GM18502 (cell line): ENCODE measurements around the gene COQ3.

ENCODE experiments used
- ATAC-seq: cut with Tn5 transposase; IDR thresholded peaks from one replicate; pipeline ENCODE4 v1.9.1; 2021; ENCODE audit warnings: mild to moderate bottlenecking; ENCODE audit not compliant: unreplicated experiment, poor library complexity

COQ3 gene

GRCh38 chr6:99393698-99394531, at the start of gene COQ3:
Gene COQ3, minus strand, starts transcription at chr6:99394195. Its CDS starts 16 bp downstream, at chr6:99394179.
- ATAC-seq: peak; percentile 82

- peak; percentile 89 for ATAC-seq
These were observed 40.9 kb upstream of the COQ3 start for GRCh38 chr6:99434702-99435530.

GRCh38 chr6:99432877-99433276, 38.9 kb upstream of the COQ3 start:
- no peak for ATAC-seq

GRCh38 chr6:99431901-99432300, 37.9 kb upstream of the COQ3 start:
- no peak for ATAC-seq

GRCh38 chr6:99427988-99428387, 34.0 kb upstream of the COQ3 start:
- no peak for ATAC-seq

GRCh38 chr6:99426451-99426757, 32.4 kb upstream of the COQ3 start:
- ATAC-seq: no peak

- peak; percentile 62 for ATAC-seq
These were observed 31.9 kb upstream of the COQ3 start for GRCh38 chr6:99425647-99426450.

GRCh38 chr6:99424761-99425646, 31.0 kb upstream of the COQ3 start, which contains the start of gene PNISR:
Gene PNISR, minus strand, starts transcription at chr6:99425308. Its CDS starts 10,649 bp downstream, at chr6:99414659.
- peak; percentile 90 for ATAC-seq

GRCh38 chr6:99424022-99424421, 30.0 kb upstream of the COQ3 start:
- no peak for ATAC-seq

- ATAC-seq: no peak
These were observed 28.9 kb upstream of the COQ3 start for GRCh38 chr6:99422912-99423311.

- peak; percentile 90 for ATAC-seq
These were observed 23.1 kb upstream of the COQ3 start for GRCh38 chr6:99416892-99417767.

- no peak for ATAC-seq
These were observed 22.2 kb upstream of the COQ3 start for GRCh38 chr6:99416226-99416625.

- no peak for ATAC-seq
These were observed 21.5 kb upstream of the COQ3 start for GRCh38 chr6:99415446-99415845.

GRCh38 chr6:99412065-99412464, 18.1 kb upstream of the COQ3 start:
- no peak for ATAC-seq

GRCh38 chr6:99409672-99410071, 15.7 kb upstream of the COQ3 start:
- no peak for ATAC-seq

GRCh38 chr6:99407076-99407475, 13.1 kb upstream of the COQ3 start:
- ATAC-seq: no peak

- ATAC-seq: no peak
These were observed 8.5 kb upstream of the COQ3 start for GRCh38 chr6:99402448-99402847.

- ATAC-seq: no peak
These were observed 3.3 kb upstream of the COQ3 start for GRCh38 chr6:99397287-99397686.

- peak; percentile 39 for ATAC-seq
These were observed 663 bp downstream of the COQ3 start for GRCh38 chr6:99393366-99393697.
